ENCODE results near the gene GSG1L.

Gene GSG1L

DNA sequence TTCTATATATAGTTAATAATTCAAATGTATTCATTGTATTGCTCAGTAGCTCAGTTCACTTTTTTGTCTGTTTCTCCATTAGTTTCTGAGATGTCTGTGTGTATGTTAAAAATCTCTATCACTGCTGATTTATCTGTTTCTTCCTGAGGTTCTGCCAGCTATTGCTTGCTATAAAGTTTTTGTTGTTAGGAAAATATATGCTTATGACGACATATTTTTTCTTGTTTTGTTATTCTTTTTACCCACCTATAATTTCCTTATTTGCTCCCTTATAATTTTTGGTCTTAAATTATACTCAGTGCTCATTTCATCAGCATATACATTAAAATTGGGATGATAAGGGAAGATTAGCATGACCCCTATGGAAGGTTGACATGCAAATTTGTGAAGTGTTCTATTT is 200.6 kb downstream of the GSG1L start:
- Histone ChIP-seq H3K27me3 (ENCODE audit: insufficient read depth, poor library complexity, severe bottlenecking) (no peaks in the 10 kb centered on the region), H3K4me3 (replicated peaks; ENCODE audit: insufficient read depth, low read length) (no peak overlapping the region), H3K27ac (replicated peaks) (no peak overlapping the region)
- TF ChIP-seq SPI1 (IDR thresholded peaks at IDR 0.05; ENCODE audit: borderline replicate concordance, low read depth) (no peak), POLR2AphosphoS5 (IDR thresholded peaks at IDR 0.05; ENCODE audit: low read depth) (no peak), GABPA (IDR thresholded peaks at IDR 0.05; ENCODE audit: low read depth) (no peak), REST (IDR thresholded peaks at IDR 0.05; ENCODE audit: insufficient replicate concordance, low read depth) (no peak)
- TF ChIP-seq, protein P1, sequence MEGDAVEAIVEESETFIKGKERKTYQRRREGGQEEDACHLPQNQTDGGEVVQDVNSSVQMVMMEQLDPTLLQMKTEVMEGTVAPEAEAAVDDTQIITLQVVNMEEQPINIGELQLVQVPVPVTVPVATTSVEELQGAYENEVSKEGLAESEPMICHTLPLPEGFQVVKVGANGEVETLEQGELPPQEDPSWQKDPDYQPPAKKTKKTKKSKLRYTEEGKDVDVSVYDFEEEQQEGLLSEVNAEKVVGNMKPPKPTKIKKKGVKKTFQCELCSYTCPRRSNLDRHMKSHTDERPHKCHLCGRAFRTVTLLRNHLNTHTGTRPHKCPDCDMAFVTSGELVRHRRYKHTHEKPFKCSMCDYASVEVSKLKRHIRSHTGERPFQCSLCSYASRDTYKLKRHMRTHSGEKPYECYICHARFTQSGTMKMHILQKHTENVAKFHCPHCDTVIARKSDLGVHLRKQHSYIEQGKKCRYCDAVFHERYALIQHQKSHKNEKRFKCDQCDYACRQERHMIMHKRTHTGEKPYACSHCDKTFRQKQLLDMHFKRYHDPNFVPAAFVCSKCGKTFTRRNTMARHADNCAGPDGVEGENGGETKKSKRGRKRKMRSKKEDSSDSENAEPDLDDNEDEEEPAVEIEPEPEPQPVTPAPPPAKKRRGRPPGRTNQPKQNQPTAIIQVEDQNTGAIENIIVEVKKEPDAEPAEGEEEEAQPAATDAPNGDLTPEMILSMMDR (IDR thresholded peaks at IDR 0.05; ENCODE audit: insufficient read depth, low read length) = no peak
- no peak for DNase-seq (ENCODE audit: low read depth in 1 of 2, low spot score in 1 of 2)

DNA sequence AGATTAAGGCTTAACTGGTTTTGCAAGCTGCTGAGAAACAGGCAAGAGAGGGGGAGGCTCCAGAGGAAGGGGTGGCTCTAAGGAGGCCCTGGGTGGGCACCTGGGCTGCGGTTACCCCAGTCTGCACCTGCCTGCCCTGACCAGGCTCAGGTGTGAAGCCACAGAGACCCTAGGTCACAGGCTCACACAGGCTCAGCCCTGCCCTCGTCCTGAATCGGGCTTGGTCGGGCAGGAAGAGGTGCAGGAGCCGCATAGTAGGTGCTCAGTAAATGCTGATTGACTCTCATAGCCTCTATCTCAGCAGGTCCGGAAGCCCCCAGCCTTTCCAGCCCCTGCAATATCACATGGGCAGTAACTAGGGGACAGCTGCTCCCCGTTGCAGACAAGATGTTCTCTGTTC is 203.4 kb downstream of the GSG1L start:
- Histone ChIP-seq H3K4me3 (replicated peaks; ENCODE audit: insufficient read depth, low read length) (no peak overlapping the region), H3K27ac (replicated peaks) (no peak overlapping the region), H3K27me3 (ENCODE audit: insufficient read depth, poor library complexity, severe bottlenecking) (no peaks in the 10 kb centered on the region)
- DNase-seq (ENCODE audit: low read depth in 1 of 2, low spot score in 1 of 2) = no peak
- TF ChIP-seq, protein P1 (IDR thresholded peaks at IDR 0.05; ENCODE audit: insufficient read depth, low read length) = no peak
- TF ChIP-seq POLR2AphosphoS5 (IDR thresholded peaks at IDR 0.05; ENCODE audit: low read depth) (no peak), REST (IDR thresholded peaks at IDR 0.05; ENCODE audit: insufficient replicate concordance, low read depth) (no peak), SPI1 (IDR thresholded peaks at IDR 0.05; ENCODE audit: borderline replicate concordance, low read depth) (no peak), GABPA (IDR thresholded peaks at IDR 0.05; ENCODE audit: low read depth) (no peak)

DNA sequence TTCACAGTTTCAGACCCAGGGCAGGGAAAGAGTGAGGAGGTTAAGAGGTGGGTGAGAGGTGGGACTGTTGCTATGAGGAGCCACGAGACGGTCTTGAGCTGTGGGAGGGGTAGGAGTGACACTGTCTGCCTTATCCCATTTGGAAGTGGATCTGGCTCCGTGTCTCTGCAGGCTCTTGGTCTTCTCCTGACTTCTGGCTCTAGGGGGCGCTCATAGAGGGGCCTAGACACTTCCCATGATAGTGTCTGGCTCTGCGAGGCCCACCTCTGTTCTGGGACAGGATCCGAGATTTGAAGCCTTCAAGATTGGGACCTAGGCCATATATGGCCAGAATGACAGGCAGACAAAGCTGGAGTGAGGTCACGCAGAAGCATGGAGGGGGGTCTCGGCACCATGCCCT is 204.5 kb downstream of the GSG1L start:
- no peak overlapping the region for H3K4me3 ChIP-seq (replicated peaks; ENCODE audit: insufficient read depth, low read length)
- DNase-seq (ENCODE audit: low read depth in 1 of 2, low spot score in 1 of 2) = no peak
- TF ChIP-seq GABPA (IDR thresholded peaks at IDR 0.05; ENCODE audit: low read depth) (no peak), SPI1 (IDR thresholded peaks at IDR 0.05; ENCODE audit: borderline replicate concordance, low read depth) (no peak), REST (IDR thresholded peaks at IDR 0.05; ENCODE audit: insufficient replicate concordance, low read depth) (no peak), POLR2AphosphoS5 (IDR thresholded peaks at IDR 0.05; ENCODE audit: low read depth) (no peak)
- TF ChIP-seq, protein P1 (IDR thresholded peaks at IDR 0.05; ENCODE audit: insufficient read depth, low read length) = no peak

More for the DNA sequence above, 204.5 kb downstream of the GSG1L start:
- H3K27ac ChIP-seq (replicated peaks) = no peak overlapping the region
- H3K27me3 ChIP-seq (ENCODE audit: insufficient read depth, poor library complexity, severe bottlenecking) = no peaks in the 10 kb centered on the region

All from HL-60 (cell line).